GM12873 (cell line): ENCODE results near the gene POLR2H.

Source experiments
- TF ChIP-seq, protein P1 (sequence below): IDR thresholded peaks from 2 replicates; pipeline ENCODE4 v1.5.1; 2012; ENCODE audit warnings: low read depth, mild to moderate bottlenecking, moderate library complexity, low read length, control low read depth; ENCODE audit not compliant: insufficient read depth; ENCODE audit errors: missing control alignments

The POLR2H gene

DNA sequence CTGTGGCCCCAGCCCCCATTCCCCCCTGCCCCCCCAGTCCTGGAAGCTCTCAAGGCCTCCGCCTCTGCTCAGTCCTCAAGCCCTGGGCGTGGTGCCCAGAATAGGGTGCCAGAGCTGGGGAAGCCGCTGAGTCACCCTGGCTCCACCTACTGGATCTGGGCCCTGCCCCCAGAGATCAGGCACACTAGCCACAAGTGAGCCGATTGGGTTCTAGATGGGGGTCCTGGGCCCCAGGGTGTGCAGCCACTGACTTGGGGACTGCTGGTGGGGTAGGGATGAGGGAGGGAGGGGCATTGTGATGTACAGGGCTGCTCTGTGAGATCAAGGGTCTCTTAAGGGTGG, 41.4 kb upstream of the POLR2H start:
- TF ChIP-seq, protein P1, sequence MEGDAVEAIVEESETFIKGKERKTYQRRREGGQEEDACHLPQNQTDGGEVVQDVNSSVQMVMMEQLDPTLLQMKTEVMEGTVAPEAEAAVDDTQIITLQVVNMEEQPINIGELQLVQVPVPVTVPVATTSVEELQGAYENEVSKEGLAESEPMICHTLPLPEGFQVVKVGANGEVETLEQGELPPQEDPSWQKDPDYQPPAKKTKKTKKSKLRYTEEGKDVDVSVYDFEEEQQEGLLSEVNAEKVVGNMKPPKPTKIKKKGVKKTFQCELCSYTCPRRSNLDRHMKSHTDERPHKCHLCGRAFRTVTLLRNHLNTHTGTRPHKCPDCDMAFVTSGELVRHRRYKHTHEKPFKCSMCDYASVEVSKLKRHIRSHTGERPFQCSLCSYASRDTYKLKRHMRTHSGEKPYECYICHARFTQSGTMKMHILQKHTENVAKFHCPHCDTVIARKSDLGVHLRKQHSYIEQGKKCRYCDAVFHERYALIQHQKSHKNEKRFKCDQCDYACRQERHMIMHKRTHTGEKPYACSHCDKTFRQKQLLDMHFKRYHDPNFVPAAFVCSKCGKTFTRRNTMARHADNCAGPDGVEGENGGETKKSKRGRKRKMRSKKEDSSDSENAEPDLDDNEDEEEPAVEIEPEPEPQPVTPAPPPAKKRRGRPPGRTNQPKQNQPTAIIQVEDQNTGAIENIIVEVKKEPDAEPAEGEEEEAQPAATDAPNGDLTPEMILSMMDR, result no peak

DNA sequence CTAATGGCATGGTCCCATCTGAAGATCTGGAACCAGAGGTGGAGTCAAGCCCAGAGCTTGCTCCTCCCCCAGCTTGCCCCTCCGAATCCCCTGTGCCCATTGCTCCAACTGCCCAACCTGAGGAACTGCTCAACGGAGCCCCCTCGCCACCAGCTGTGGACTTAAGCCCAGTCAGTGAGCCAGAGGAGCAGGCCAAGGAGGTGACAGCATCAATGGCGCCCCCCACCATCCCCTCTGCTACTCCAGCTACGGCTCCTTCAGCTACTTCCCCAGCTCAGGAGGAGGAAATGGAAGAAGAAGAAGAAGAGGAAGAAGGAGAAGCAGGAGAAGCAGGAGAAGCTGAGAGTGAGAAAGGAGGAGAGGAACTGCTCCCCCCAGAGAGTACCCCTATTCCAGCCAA, 39.8 kb upstream of the POLR2H start:
- TF ChIP-seq, protein P1, result no peak

DNA sequence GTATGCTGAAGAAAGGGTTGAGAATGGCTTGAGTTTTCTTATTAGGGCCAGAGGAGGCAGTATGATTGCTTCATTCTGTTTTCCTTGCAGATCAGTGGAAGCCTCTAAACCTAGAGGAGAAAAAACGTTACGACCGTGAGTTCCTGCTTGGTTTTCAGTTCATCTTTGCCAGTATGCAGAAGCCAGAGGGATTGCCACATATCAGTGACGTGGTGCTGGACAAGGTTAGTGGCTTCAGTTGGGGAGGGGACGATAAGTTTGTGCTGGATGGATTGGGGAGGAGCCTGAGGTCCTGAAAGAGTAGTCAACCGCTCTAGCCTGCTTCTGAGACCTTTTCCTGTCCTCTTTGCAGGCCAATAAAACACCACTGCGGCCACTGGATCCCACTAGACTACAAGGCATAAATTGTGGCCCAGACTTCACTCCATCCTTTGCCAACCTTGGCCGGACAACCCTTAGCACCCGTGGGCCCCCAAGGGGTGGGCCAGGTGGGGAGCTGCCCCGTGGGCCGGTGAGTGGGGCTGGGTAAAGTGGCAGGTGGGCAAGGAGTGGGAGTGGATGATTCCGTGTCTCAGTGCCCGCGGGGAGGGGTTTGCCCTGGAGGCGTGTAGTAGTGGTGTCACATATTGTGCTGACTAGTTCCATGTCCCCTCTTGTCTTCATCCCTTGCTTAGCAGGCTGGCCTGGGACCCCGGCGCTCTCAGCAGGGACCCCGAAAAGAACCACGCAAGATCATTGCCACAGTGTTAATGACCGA, 38.6 kb upstream of the POLR2H start:
- TF ChIP-seq, protein P1, result no peak

DNA sequence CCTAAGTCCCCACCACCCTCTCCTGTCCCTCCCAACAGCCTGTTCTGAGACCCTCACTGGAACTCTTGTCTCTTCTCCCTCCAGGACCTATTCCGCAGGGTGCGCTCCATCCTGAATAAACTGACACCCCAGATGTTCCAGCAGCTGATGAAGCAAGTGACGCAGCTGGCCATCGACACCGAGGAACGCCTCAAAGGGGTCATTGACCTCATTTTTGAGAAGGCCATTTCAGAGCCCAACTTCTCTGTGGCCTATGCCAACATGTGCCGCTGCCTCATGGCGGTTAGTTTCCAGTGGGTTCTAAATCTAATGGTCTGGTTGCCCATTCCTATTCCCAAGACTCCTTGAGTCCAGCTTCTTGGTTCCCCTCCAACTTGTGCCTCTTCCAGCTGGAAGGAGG, 37.8 kb upstream of the POLR2H start:
- TF ChIP-seq, protein P1, result no peak

DNA sequence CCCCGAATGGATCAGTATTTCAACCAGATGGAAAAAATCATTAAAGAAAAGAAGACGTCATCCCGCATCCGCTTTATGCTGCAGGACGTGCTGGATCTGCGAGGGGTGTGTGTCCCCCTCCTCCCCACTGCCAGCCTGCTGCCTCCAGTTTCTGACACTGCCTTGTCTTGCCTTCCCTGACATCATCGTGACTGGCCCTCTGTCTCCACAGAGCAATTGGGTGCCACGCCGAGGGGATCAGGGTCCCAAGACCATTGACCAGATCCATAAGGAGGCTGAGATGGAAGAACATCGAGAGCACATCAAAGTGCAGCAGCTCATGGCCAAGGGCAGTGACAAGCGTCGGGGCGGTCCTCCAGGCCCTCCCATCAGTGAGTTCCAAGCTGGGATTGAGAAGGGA, 36.2 kb upstream of the POLR2H start:
- TF ChIP-seq, protein P1, result no peak

DNA sequence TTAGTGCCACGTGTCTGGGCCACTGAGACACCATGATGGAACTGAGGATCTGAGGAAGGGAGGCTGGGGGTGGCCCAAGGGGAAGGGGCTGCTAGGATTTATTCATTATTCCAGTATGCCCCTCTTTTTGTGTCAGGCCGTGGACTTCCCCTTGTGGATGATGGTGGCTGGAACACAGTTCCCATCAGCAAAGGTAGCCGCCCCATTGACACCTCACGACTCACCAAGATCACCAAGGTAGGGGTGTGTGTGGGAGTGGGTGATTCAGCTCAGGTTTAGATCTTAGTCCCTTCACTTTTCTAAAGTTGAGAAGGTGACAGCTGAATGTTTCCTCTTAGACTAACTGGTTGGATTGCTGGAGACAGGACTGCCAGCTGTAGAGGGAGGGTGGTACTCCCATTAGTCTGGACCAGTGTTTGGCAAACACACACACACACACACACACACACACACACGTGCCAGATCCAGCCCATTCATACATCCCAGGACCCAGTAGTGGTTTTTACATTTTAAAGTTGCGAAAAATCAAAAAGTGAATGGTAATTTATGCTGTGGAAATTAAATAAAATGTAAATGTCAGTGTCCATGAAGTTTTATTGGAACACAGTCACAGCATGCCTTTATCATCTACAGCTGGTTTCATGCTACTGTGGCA, 35.7 kb upstream of the POLR2H start:
- TF ChIP-seq, protein P1, result no peak

DNA sequence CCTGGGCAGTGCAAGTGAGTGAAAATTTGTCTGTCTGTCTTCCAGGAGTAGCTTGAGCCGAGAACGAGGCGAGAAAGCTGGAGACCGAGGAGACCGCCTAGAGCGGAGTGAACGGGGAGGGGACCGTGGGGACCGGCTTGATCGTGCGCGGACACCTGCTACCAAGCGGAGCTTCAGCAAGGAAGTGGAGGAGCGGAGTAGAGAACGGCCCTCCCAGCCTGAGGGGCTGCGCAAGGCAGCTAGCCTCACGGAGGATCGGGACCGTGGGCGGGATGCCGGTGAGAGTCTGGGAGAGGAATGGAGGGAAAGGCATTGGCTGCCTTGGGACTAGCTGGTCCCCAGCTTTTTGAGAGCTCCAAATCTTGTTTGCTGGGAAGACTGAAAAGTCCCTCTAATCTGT, 34.3 kb upstream of the POLR2H start:
- TF ChIP-seq, protein P1, result no peak
